Stimulated activated CD4-positive, alpha-beta T cell treated with anti-CD3 and anti-CD28 coated beads, Interleukin-1b, Interleukin-23, amount 100 ng/mL, for 1 hour (primary cell): ENCODE measurements around the gene NUDCD3.

Source experiments
- DNase-seq, 2 donors: peaks; one replicate each; pipeline ENCODE4 v3.0.0-alpha.2; 2020; ENCODE audit warnings: low read depth in 2 of 2

The NUDCD3 gene

GRCh38 chr7:44490351-44491200 lies at the start of gene NUDCD3:
NUDCD3 (minus strand) TSS chr7:44490658; CDS start chr7:44490600, 58 bp downstream.
- peak; percentile 52 to 63 for DNase-seq

- DNase-seq = no peak
These were observed 49.4 kb upstream of the NUDCD3 start for GRCh38 chr7:44539669-44540506.

GRCh38 chr7:44538798-44539668 lies 48.6 kb upstream of the NUDCD3 start:
- DNase-seq = no peak

GRCh38 chr7:44538093-44538797 lies 47.8 kb upstream of the NUDCD3 start:
- DNase-seq = no peak

- DNase-seq = no peak
These were observed 47.0 kb upstream of the NUDCD3 start for GRCh38 chr7:44537442-44537841.

GRCh38 chr7:44536090-44536489 lies 45.6 kb upstream of the NUDCD3 start:
- DNase-seq = no peak

GRCh38 chr7:44535348-44536064 lies 45.0 kb upstream of the NUDCD3 start:
- no peak for DNase-seq

GRCh38 chr7:44534501-44534900 lies 44.0 kb upstream of the NUDCD3 start:
- DNase-seq = peak; percentile 7 to 16

- no peak for DNase-seq
These were observed 43.6 kb upstream of the NUDCD3 start for GRCh38 chr7:44534087-44534486.

GRCh38 chr7:44533301-44534055 lies 43.0 kb upstream of the NUDCD3 start:
- DNase-seq = no peak

- no peak for DNase-seq
These were observed 41.2 kb upstream of the NUDCD3 start for GRCh38 chr7:44531421-44532380.

- DNase-seq = no peak
These were observed 40.5 kb upstream of the NUDCD3 start for GRCh38 chr7:44530990-44531389.

GRCh38 chr7:44524811-44525388 lies 34.4 kb upstream of the NUDCD3 start:
- no peak for DNase-seq

- no peak for DNase-seq
These were observed 31.9 kb upstream of the NUDCD3 start for GRCh38 chr7:44522315-44522714.

GRCh38 chr7:44521347-44522095 lies 31.1 kb upstream of the NUDCD3 start:
- no peak for DNase-seq

- no peak for DNase-seq
These were observed 30.1 kb upstream of the NUDCD3 start for GRCh38 chr7:44520574-44520973.

- DNase-seq = no peak
These were observed 29.1 kb upstream of the NUDCD3 start for GRCh38 chr7:44519546-44519945.
